HCT116 (cell line): Measurements from ENCODE around the gene DAPK2.

Source experiments
- EZH2 ChIP-seq: fragments of 200-600 bp; sonication (generic); IDR thresholded peaks from 2 replicates; pipeline ENCODE4 v1.6.1; 2017; ENCODE audit warnings: antibody characterized with exemption, mixed run types
- EZH2phosphoT487 ChIP-seq: fragments of 200-600 bp; IDR thresholded peaks from 2 replicates; pipeline ENCODE4 v1.6.1; 2018; ENCODE audit warnings: antibody characterized with exemption, borderline replicate concordance
- JUND ChIP-seq: IDR thresholded peaks from 2 replicates; pipeline ENCODE4 v1.6.1; 2012
- MAX ChIP-seq: IDR thresholded peaks from 2 replicates; pipeline ENCODE4 v1.6.1; 2012
- POLR2A ChIP-seq: IDR thresholded peaks from 2 replicates; pipeline ENCODE4 v1.7.0; 2011; ENCODE audit warnings: borderline replicate concordance; ENCODE audit not compliant: insufficient read depth, insufficient read length; ENCODE audit errors: extremely low read depth
- POLR2AphosphoS5 ChIP-seq: IDR thresholded peaks from 2 replicates; pipeline ENCODE4 v1.6.1; 2011; ENCODE audit warnings: mild to moderate bottlenecking, low read depth, low read length, moderate library complexity
- SIN3A ChIP-seq: IDR thresholded peaks from 2 replicates; pipeline ENCODE4 v1.6.1; 2012; ENCODE audit warnings: low read depth
- SRF ChIP-seq: IDR thresholded peaks from 2 replicates; pipeline ENCODE4 v1.6.1; 2012; ENCODE audit warnings: low read depth
- YY1 ChIP-seq: IDR thresholded peaks from 2 replicates; pipeline ENCODE4 v1.6.1; 2011; ENCODE audit warnings: low read length, low read depth, moderate library complexity, mild to moderate bottlenecking; ENCODE audit not compliant: insufficient replicate concordance; ENCODE audit errors: extremely low read depth
- TF ChIP-seq, protein P1 (sequence below), 3 experiments: fragments of 200-600 bp in 1 of 3; sonication (generic) in 1 of 3; IDR thresholded peaks in 2 of 3; conservative IDR thresholded peaks in 1 of 3; 2 replicates each; pipeline ENCODE4 v1.5.1; 2012 to 2017; ENCODE audit warnings: low read depth in 2 of 3, low read length in 2 of 3, antibody characterized with exemption in 1 of 3, borderline replicate concordance in 1 of 3, control low read depth in 1 of 3, mild to moderate bottlenecking in 1 of 3, mixed read lengths in 1 of 3, mixed run types in 1 of 3, moderate library complexity in 1 of 3; ENCODE audit not compliant: insufficient read depth in 1 of 3

DNA sequence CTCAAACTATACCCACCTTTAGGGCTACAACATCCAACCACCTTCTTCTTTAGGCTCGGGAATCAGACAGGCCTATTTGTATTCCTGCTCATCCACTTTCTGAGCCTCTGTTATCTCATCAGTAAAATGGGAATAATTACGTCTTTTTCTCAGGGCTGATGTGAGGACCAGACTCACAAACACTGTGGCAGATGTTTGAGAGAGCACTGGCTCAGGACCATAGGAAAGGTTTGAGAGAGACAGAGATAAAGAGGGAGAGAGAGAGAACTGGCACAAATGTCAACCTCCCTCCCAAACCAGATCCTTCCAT is 4.8 kb upstream of the DAPK2 start:
- TF ChIP-seq, protein P1, sequence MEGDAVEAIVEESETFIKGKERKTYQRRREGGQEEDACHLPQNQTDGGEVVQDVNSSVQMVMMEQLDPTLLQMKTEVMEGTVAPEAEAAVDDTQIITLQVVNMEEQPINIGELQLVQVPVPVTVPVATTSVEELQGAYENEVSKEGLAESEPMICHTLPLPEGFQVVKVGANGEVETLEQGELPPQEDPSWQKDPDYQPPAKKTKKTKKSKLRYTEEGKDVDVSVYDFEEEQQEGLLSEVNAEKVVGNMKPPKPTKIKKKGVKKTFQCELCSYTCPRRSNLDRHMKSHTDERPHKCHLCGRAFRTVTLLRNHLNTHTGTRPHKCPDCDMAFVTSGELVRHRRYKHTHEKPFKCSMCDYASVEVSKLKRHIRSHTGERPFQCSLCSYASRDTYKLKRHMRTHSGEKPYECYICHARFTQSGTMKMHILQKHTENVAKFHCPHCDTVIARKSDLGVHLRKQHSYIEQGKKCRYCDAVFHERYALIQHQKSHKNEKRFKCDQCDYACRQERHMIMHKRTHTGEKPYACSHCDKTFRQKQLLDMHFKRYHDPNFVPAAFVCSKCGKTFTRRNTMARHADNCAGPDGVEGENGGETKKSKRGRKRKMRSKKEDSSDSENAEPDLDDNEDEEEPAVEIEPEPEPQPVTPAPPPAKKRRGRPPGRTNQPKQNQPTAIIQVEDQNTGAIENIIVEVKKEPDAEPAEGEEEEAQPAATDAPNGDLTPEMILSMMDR (IDR thresholded peaks at IDR 0.05 in 2 of 3, conservative IDR thresholded peaks at IDR 0.05 in 1 of 3; ENCODE audit: borderline replicate concordance in 1 of 3, insufficient read depth in 1 of 3, low read depth in 2 of 3, low read length in 2 of 3): no peak
- no peak for TF ChIP-seq EZH2
- no peak for TF ChIP-seq JUND
- TF ChIP-seq POLR2A: no peak
- no peak for TF ChIP-seq SIN3A
- TF ChIP-seq POLR2AphosphoS5: no peak
- TF ChIP-seq SRF: no peak
- no peak for TF ChIP-seq MAX
- TF ChIP-seq YY1: no peak
- TF ChIP-seq EZH2phosphoT487: no peak
